ENCODE data around the gene ANO2.

The ANO2 gene

GRCh38 chr12:5515458-5515857 is 429.6 kb downstream of the ANO2 start:
- no peak for DNase-seq (ENCODE audit: low read depth)

- DNase-seq (ENCODE audit: low read depth): no peak
Measured at GRCh38 chr12:5514545-5514944, 430.5 kb downstream of the ANO2 start.

DNA sequence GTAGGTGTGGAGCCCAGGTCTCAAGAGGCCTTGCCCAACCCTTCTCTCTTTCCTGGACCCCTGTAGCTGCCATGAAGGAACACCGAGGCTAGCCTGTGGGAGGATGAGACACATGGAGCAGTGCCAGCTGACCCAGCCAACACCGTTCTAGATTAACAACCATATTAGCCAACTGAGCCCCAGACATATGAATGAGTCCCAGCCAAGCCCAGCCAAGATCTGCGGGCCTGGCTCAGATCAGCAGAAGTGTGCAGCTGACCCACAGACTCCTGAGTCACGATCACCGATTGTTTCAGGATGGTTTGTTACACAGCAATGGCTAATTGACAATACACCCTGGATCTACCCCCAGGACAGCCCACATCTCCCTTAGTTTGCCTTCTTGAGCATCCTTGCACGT is 431.0 kb downstream of the ANO2 start:
- DNase-seq (ENCODE audit: low read depth): no peak

- DNase-seq (ENCODE audit: low read depth): no peak
Measured at GRCh38 chr12:5513406-5513805, 431.7 kb downstream of the ANO2 start.
